Left lung (tissue), 10 donors: ENCODE data around the gene WFDC1. TPM values are rescaled to one million over a fixed set of nuclear protein-coding genes. Genes with fewer than 3 reads are reported as not detected.

ENCODE experiments used
- ATAC-seq: fragments of 200-7000 bp; cut with Tn5 transposase; one replicate; pipeline ENCODE4 v1.9.1; 2020; ENCODE audit warnings: moderate library complexity
- DNase-seq, 4 donors: peaks; one replicate each; pipeline ENCODE4 v3.0.0-alpha.2; 2013 to 2020
- H3K27ac ChIP-seq, 2 donors: fragments of 200-600 bp; sonication (generic) in 1 of 2; one replicate each; pipeline versions ENCODE4 v1.5.0 to v1.8.0; 2020 to 2021
- H3K27me3 ChIP-seq, 2 donors: fragments of 200-600 bp; sonication (generic) in 1 of 2; one replicate each; pipeline versions ENCODE4 v1.5.0 to v1.8.0; 2020 to 2021
- H3K36me3 ChIP-seq, 2 donors: fragments of 200-600 bp; sonication (generic) in 1 of 2; one replicate each; pipeline versions ENCODE4 v1.5.0 to v1.8.0; 2020 to 2021
- H3K4me1 ChIP-seq, 2 donors: fragments of 200-600 bp; one replicate each; pipeline ENCODE4 v1.8.0; 2021
- H3K4me3 ChIP-seq, 2 donors: fragments of 200-600 bp; sonication (generic) in 1 of 2; one replicate each; pipeline versions ENCODE4 v1.5.0 to v1.8.0; 2020 to 2021; ENCODE audit warnings: mild to moderate bottlenecking in 1 of 2
- H3K9me3 ChIP-seq, 2 donors: fragments of 200-600 bp; sonication (generic) in 1 of 2; one replicate each; pipeline versions ENCODE4 v1.5.0 to v1.8.0; 2020 to 2021
- CTCF ChIP-seq, 2 donors: fragments of 200-600 bp; sonication (generic) in 1 of 2; IDR thresholded peaks; one replicate each; pipeline versions ENCODE4 v1.5.0 to v1.8.0; 2021; ENCODE audit warnings: antibody characterized with exemption in 2 of 2
- intact Hi-C, 2 donors: fragments of 100-400 bp; cut with DNase I; formaldehyde crosslinking; loops; one replicate each; pipeline versions ENCODE4 v1.11.2 to v1.14.2; 2022
- polyA plus RNA-seq, 6 donors: library from polyadenylated mRNA; unstranded; fragments of 120-200 nt; gene quantifications; one replicate each; pipeline ENCODE4 v1.2.1, GENCODE V29; 2013; ENCODE audit not compliant: insufficient read length in 6 of 6
- total RNA-seq, 2 donors: library from RNA; stranded (reverse); fragmentation: NEBNext Ultra II Directional; extraction: Animal tissue kit (Norgen Biotek cat#: 25700); gene quantifications; one replicate each; pipeline ENCODE4 v1.2.1, GENCODE V29; 2021
- donor health status: DM: no; HTN: yes; CAD: no.
- donor health status: DM: no; HTN: no; CAD: no.

WFDC1 gene
- total and polyA plus RNA-seq, 8 donors: 4.5 to 21.6 (median 6.9) TPM

GRCh38 chr16:84303023-84303422, 8.3 kb downstream of the WFDC1 start:
- Histone ChIP-seq H3K9me3 (no peaks in the 10 kb centered on the region), H3K27ac (peak overlapping the region; percentile 60 to 67), H3K27me3 (no peaks in the 10 kb centered on the region), H3K36me3 (no peaks in the 10 kb centered on the region), H3K4me3 (no peak overlapping the region), H3K4me1 (no peaks in the 10 kb centered on the region)
- TF ChIP-seq CTCF (IDR thresholded peaks at IDR 0.05): no peak
- DNase-seq (peak in 1 of 4 donors; percentile 21), ATAC-seq (no peak)
- intact Hi-C loops: no loop called here

- TF ChIP-seq CTCF (IDR thresholded peaks at IDR 0.05): no peak
- intact Hi-C loops: no loop called here
- H3K27ac ChIP-seq: peak overlapping the region; percentile 60 to 67
Observed at GRCh38 chr16:84303516-84303915, 8.8 kb downstream of the WFDC1 start.

GRCh38 chr16:84306564-84306963, 11.9 kb downstream of the WFDC1 start:
- no peak for DNase-seq
- no peak for TF ChIP-seq CTCF (IDR thresholded peaks at IDR 0.05)
- ATAC-seq: no peak
- Histone ChIP-seq H3K4me3 (no peak overlapping the region), H3K27me3 (no peaks in the 10 kb centered on the region), H3K9me3 (no peaks in the 10 kb centered on the region), H3K4me1 (no peaks in the 10 kb centered on the region), H3K27ac (no peak overlapping the region), H3K36me3 (no peaks in the 10 kb centered on the region)
- intact Hi-C loops: no loop called here

More at GRCh38 chr16:84303516-84303915, 8.8 kb downstream of the WFDC1 start:
- Histone ChIP-seq H3K27me3 (no peaks in the 10 kb centered on the region), H3K9me3 (no peaks in the 10 kb centered on the region), H3K4me1 (no peaks in the 10 kb centered on the region), H3K36me3 (no peaks in the 10 kb centered on the region), H3K4me3 (no peak overlapping the region)
- DNase-seq: no peak
- ATAC-seq: no peak

- TF ChIP-seq CTCF (IDR thresholded peaks at IDR 0.05): no peak
- no peak for ATAC-seq
- intact Hi-C loops: no loop called here
Observed at GRCh38 chr16:84307209-84307954, 12.7 kb downstream of the WFDC1 start.

GRCh38 chr16:84308120-84308519, 13.4 kb downstream of the WFDC1 start:
- Histone ChIP-seq H3K27me3 (peaks cover 0 to 15% of the 10 kb centered on the region in 2 donors), H3K4me3 (no peak overlapping the region), H3K4me1 (no peaks in the 10 kb centered on the region), H3K36me3 (no peaks in the 10 kb centered on the region), H3K27ac (no peak overlapping the region), H3K9me3 (no peaks in the 10 kb centered on the region)
- peak; percentile 74 for ATAC-seq
- peak; percentile 31 to 57 for TF ChIP-seq CTCF (IDR thresholded peaks at IDR 0.05)
- peak in 1 of 4 donors; percentile 57 for DNase-seq
- intact Hi-C loops: no loop called here

More at GRCh38 chr16:84307209-84307954, 12.7 kb downstream of the WFDC1 start:
- no peaks in the 10 kb centered on the region for H3K36me3 ChIP-seq
- no peaks in the 10 kb centered on the region for H3K4me1 ChIP-seq
- no peak for DNase-seq
- H3K27me3 ChIP-seq: peaks cover 0 to 8% of the 10 kb centered on the region in 2 donors
- H3K4me3 ChIP-seq: no peak overlapping the region
- H3K27ac ChIP-seq: no peak overlapping the region
- no peaks in the 10 kb centered on the region for H3K9me3 ChIP-seq
